SU-DHL-6 (cell line): ENCODE measurements around the gene ARSK.
A peak's percentile ranks its signal among the peaks of the same experiment; 100 is the strongest.
"Not testable (repeated sequence)": the region's sequence is repeated elsewhere in the genome, so short reads cannot be mapped to it uniquely, and the experiment has no call there.

Source experiments
- H2AFZ ChIP-seq: fragments of 200-600 bp; sonication (generic); 2 replicates; pipeline ENCODE4 v1.6.1; 2014; ENCODE audit warnings: low read depth, mild to moderate bottlenecking, moderate library complexity, mixed read lengths, antibody characterized with exemption, low read length; ENCODE audit not compliant: severe bottlenecking
- H3F3A ChIP-seq: fragments of 200-600 bp; shearing (Covaris generic); 2 replicates; pipeline ENCODE4 v1.6.0; 2016; ENCODE audit warnings: antibody characterized with exemption, mild to moderate bottlenecking; ENCODE audit not compliant: insufficient read depth
- H3K27ac ChIP-seq: fragments of 200-600 bp; sonication (generic); 2 replicates; pipeline ENCODE4 v1.5.1; 2016; ENCODE audit warnings: low read depth, mild to moderate bottlenecking, low read length, moderate library complexity, mixed read lengths
- H3K27me3 ChIP-seq: fragments of 200-600 bp; sonication (generic), shearing (Covaris generic); 2 replicates; pipeline ENCODE4 v1.6.0; 2014; ENCODE audit warnings: mild to moderate bottlenecking, low read length
- H3K36me3 ChIP-seq: fragments of 200-600 bp; sonication (generic); 2 replicates; pipeline ENCODE4 v1.6.1; 2014; ENCODE audit warnings: mild to moderate bottlenecking, low read length, mixed read lengths
- H3K4me2 ChIP-seq: fragments of 300-600, 200-600 bp; shearing (Covaris generic), sonication (generic); 2 replicates; pipeline ENCODE4 v1.6.0; 2014; ENCODE audit warnings: low read length, low read depth, mild to moderate bottlenecking; ENCODE audit not compliant: poor library complexity, severe bottlenecking
- H3K4me3 ChIP-seq: fragments of 200-600 bp; sonication (generic); 2 replicates; pipeline ENCODE4 v1.5.1; 2014; ENCODE audit warnings: antibody characterized with exemption, low read length, mild to moderate bottlenecking, mixed read lengths; ENCODE audit not compliant: insufficient read depth, poor library complexity, severe bottlenecking
- H3K79me2 ChIP-seq: fragments of 200-600 bp; sonication (generic); 2 replicates; pipeline ENCODE4 v1.6.1; 2014; ENCODE audit warnings: mild to moderate bottlenecking, low read length, moderate library complexity; ENCODE audit not compliant: insufficient read depth
- H3K9ac ChIP-seq: fragments of 200-600 bp; sonication (generic); 2 replicates; pipeline ENCODE4 v1.7.0; 2014; ENCODE audit warnings: mild to moderate bottlenecking, low read length
- H3K9me2 ChIP-seq: fragments of 200-600 bp; sonication (generic); replicated peaks from 2 replicates; pipeline ENCODE4 v1.6.1; 2014; ENCODE audit warnings: low read length; ENCODE audit not compliant: insufficient read depth
- H3K9me3 ChIP-seq: fragments of 200-600 bp; sonication (generic); 2 replicates; pipeline ENCODE4 v1.6.1; 2014; ENCODE audit warnings: low read length, mixed read lengths; ENCODE audit not compliant: insufficient read depth
- H4K20me1 ChIP-seq: fragments of 200-600 bp; sonication (generic); 2 replicates; pipeline ENCODE4 v1.6.1; 2014; ENCODE audit warnings: low read depth, mild to moderate bottlenecking, antibody characterized with exemption, low read length, moderate library complexity, mixed read lengths
- EZH2phosphoT487 ChIP-seq: fragments of 200-600 bp; sonication (generic), shearing (Covaris generic); conservative IDR thresholded peaks from 2 replicates; pipeline ENCODE4 v1.6.1; 2018; ENCODE audit warnings: mild to moderate bottlenecking, antibody characterized with exemption, low read length, moderate library complexity, mixed read lengths
- TF ChIP-seq, protein P1 (sequence below): fragments of 200-600 bp; sonication (generic); IDR thresholded peaks from one replicate; pipeline ENCODE4 v1.5.1; 2017; ENCODE audit warnings: antibody characterized with exemption, mild to moderate bottlenecking, low read length, moderate library complexity; ENCODE audit not compliant: insufficient read depth, poor library complexity, severe bottlenecking

Gene ARSK

DNA sequence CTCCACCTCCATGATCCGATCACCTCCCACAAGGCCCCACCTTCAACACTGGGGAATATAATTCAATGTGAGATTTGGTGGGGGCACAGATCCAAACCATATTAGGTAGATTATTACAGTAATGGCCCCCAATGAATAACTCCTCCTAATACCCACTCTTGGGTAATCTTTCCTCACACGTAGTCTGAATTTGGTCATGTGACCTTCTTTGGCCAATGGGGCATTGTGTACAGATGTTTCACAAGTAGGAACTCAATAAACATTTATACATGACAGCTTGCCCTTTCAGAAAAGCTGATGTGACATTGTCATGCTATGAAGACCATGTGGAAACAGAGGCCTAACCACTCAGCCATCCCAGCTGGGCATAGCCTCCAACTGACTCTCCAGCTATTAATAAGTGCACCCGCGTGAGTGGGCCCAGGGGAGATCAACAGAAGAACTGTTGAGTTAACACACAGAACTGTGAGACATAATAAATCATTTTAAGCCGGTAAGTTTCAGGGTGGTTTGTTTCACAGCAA lies 75.6 kb downstream of the ARSK start:
- no peak overlapping the region for H3K4me3 ChIP-seq
- no peaks in the 10 kb centered on the region for H3K27me3 ChIP-seq
- H3K4me2 ChIP-seq, result no peak overlapping the region
- H3K36me3 ChIP-seq, result no peaks in the 10 kb centered on the region
- TF ChIP-seq, protein P1, sequence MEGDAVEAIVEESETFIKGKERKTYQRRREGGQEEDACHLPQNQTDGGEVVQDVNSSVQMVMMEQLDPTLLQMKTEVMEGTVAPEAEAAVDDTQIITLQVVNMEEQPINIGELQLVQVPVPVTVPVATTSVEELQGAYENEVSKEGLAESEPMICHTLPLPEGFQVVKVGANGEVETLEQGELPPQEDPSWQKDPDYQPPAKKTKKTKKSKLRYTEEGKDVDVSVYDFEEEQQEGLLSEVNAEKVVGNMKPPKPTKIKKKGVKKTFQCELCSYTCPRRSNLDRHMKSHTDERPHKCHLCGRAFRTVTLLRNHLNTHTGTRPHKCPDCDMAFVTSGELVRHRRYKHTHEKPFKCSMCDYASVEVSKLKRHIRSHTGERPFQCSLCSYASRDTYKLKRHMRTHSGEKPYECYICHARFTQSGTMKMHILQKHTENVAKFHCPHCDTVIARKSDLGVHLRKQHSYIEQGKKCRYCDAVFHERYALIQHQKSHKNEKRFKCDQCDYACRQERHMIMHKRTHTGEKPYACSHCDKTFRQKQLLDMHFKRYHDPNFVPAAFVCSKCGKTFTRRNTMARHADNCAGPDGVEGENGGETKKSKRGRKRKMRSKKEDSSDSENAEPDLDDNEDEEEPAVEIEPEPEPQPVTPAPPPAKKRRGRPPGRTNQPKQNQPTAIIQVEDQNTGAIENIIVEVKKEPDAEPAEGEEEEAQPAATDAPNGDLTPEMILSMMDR, result no peak
- TF ChIP-seq EZH2phosphoT487, result no peak
- no peak overlapping the region for H2AFZ ChIP-seq
- no peak overlapping the region for H3K9ac ChIP-seq
- H3F3A ChIP-seq, result no peaks in the 10 kb centered on the region
- H3K27ac ChIP-seq, result no peak overlapping the region
- no peaks in the 10 kb centered on the region for H4K20me1 ChIP-seq
- H3K79me2 ChIP-seq, result no peaks in the 10 kb centered on the region
- no peaks in the 10 kb centered on the region for H3K9me2 ChIP-seq
- H3K9me3 ChIP-seq, result no peaks in the 10 kb centered on the region

DNA sequence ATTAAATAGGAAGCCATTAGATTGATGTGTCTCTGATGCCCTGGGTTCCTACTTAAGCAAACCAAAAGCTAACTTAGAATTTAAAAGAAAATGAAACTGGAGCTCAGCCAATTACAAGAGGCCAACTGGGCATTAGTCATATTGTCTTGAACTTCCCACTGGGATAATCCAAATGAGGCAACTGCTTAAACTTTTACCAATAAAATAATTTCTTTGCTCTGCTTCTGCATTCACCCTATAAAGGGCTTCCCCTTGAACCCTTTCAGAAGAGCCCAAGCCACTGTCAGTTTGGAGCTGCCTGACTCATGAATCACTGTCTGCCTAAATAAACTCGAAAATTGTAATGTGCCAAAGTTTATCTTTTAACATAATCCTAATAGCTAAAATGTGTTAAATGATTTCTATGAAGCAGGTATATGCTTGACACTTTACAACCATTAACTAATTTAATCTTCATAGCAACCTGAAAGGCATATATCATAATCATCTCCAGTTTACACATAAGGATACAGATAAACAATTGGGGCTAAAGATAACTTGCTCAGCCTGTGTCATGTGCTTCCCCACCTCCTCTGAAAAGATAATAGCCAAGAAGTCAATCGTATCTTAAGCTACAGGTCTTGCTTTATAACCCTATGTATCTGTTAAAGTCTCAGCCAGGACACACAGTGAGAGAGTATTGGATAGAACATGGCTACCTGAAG lies 76.5 kb downstream of the ARSK start:
- Histone ChIP-seq H3K27me3 (no peaks in the 10 kb centered on the region), H3K4me2 (no peak overlapping the region), H3K9ac (no peak overlapping the region), H3K4me3 (no peak overlapping the region), H3K9me2 (no peaks in the 10 kb centered on the region), H3F3A (no peaks in the 10 kb centered on the region), H3K9me3 (no peaks in the 10 kb centered on the region), H3K79me2 (no peaks in the 10 kb centered on the region), H3K27ac (no peak overlapping the region), H4K20me1 (no peaks in the 10 kb centered on the region), H3K36me3 (no peaks in the 10 kb centered on the region), H2AFZ (peak overlapping the region; percentile 42)
- TF ChIP-seq EZH2phosphoT487, result no peak
- TF ChIP-seq, protein P1, result no peak

DNA sequence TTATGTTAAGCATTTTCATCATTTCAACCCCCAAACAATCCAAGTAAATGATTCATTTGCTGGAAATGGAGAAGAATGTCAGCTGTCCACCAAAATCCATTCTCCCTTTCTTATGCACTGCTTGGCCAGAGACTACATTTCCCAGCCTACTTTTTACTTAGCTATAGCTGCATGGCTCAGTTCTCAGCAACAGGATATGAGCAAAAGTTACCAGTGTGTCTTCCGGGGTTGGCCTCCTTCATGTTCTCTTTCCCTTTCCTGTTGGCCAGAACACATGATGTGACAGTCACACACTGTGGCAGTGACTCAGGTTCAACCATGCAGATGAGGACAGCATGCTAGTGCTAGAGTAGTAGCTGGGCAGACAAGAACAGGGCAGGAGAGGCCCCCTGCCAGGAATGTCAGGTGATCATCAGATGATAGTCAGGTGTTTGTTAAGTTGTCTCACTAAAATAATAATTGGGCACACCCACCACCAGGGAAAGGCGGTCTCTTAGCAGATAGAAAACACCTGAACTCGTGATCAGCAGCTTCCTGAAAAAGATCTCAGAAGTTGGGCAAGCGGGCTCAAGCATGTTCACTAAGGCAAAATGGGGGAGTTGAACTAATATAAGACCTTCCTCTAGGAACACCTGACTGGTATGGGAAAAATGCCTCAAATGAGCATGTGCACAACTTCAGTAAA lies 77.2 kb downstream of the ARSK start:
- H3K27ac ChIP-seq, result no peak overlapping the region
- H3K9me3 ChIP-seq, result no peaks in the 10 kb centered on the region
- no peak overlapping the region for H3K4me2 ChIP-seq

DNA sequence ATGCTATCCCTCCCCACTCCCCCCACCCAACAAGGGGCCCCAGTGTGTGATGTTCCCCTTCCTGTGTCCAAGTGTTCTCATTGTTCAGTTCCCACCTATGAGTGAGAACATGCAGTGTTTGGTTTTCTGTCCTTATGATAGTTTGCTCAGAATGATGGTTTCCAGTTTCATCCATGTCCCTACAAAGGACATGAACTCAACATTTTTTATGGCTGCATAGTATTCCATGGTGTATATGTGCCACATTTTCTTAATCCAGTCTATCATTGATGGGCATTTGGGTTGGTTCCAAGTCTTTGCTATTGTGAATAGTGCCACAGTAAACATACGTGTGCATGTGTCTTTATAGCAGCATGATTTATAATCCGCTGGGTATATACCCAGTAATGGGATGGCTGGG lies 78.0 kb downstream of the ARSK start:
- not testable (repeated sequence) for H4K20me1 ChIP-seq, H3K79me2 ChIP-seq, H3K4me2 ChIP-seq, H3K27me3 ChIP-seq, H3K4me3 ChIP-seq, H3K9me3 ChIP-seq, H3F3A ChIP-seq, H3K9ac ChIP-seq, H2AFZ ChIP-seq, H3K36me3 ChIP-seq, H3K27ac ChIP-seq, H3K9me2 ChIP-seq

More for the DNA sequence above, 77.2 kb downstream of the ARSK start:
- TF ChIP-seq EZH2phosphoT487, result no peak
- TF ChIP-seq, protein P1, result no peak
- Histone ChIP-seq H3K9ac (no peak overlapping the region), H3K9me2 (no peaks in the 10 kb centered on the region), H3K4me3 (no peak overlapping the region), H2AFZ (peak overlapping the region; percentile 42), H3K79me2 (no peaks in the 10 kb centered on the region), H3K27me3 (no peaks in the 10 kb centered on the region), H3K36me3 (no peaks in the 10 kb centered on the region), H3F3A (no peaks in the 10 kb centered on the region), H4K20me1 (no peaks in the 10 kb centered on the region)
